GM19025 (cell line): Measurements from ENCODE around the gene CYP27A1.

Experiments used
- ATAC-seq: cut with Tn5 transposase; IDR thresholded peaks from one replicate; pipeline ENCODE4 v1.9.1; 2021; ENCODE audit warnings: mild to moderate bottlenecking, low read depth, moderate library complexity; ENCODE audit not compliant: unreplicated experiment

CYP27A1 gene

GRCh38 chr2:218856167-218856895 lies 74.4 kb downstream of the CYP27A1 start:
- ATAC-seq = no peak

- ATAC-seq = no peak
Measured at GRCh38 chr2:218856896-218857243, 74.9 kb downstream of the CYP27A1 start.

- ATAC-seq = no peak
Measured at GRCh38 chr2:218857371-218858137, 75.6 kb downstream of the CYP27A1 start.

DNA sequence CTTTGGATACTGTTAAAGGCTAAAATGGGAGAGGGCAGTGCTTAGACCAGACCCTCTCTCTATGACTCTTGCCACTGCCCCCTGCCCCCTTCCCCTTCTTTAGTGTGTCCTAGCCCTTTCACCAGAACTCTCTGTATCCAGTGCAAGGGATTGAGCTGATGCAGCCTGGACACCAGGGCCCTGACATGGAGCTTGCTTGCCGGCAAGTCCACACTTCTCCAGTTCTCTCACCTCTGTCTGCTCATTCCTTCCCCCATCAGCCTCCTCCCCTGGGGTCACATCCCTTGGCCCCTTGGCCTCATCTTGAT lies 76.1 kb downstream of the CYP27A1 start:
- no peak for ATAC-seq

DNA sequence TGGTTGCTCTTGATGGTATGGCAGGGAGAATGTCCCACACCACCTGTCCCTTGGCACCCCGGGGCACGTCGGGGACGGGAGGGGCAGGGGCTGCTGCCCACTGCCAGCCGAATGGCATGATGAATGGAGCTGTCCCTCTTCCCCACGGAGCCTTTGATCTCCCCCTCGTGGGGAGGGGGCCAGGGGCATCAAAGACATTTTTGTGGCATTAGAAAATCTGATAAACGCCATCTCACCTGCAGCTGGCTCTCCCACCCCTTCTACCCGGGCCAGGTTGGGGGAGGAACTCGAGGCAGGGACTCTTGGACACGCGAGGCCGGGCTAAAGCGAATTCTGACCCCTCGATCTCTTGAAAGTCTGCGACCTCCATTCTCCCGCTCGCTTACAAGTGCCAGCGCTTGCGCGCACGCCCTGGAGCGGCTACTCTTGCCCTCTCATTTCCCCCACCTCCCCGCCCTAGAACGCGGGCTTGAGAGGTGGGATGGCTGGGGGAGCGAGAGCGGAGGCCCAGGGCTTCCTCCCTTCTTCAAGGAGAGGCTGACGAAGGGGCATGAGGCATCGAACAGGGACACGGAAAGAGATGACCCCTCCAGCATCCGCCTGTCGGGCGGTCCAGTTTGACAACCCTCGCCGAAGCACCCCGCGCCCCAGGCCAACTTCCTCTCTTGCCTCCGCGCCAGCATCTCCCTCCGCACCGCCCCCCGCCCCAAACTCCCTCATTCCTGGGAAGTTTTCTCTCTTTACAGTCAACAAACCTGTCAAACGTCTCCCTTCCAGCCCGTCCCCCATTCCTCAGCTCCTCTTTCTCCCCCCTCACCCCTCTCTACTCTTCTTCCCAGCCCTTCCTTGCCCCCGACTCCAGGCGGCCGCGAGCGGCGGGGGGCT lies 77.0 kb downstream of the CYP27A1 start:
- ATAC-seq = no peak

- ATAC-seq = no peak
Measured at GRCh38 chr2:218859556-218859987, 77.6 kb downstream of the CYP27A1 start, which contains the start of gene WNT6. Gene WNT6, plus strand, starts transcription at chr2:218859805. Its CDS starts 233 bp downstream, at chr2:218860038.

DNA sequence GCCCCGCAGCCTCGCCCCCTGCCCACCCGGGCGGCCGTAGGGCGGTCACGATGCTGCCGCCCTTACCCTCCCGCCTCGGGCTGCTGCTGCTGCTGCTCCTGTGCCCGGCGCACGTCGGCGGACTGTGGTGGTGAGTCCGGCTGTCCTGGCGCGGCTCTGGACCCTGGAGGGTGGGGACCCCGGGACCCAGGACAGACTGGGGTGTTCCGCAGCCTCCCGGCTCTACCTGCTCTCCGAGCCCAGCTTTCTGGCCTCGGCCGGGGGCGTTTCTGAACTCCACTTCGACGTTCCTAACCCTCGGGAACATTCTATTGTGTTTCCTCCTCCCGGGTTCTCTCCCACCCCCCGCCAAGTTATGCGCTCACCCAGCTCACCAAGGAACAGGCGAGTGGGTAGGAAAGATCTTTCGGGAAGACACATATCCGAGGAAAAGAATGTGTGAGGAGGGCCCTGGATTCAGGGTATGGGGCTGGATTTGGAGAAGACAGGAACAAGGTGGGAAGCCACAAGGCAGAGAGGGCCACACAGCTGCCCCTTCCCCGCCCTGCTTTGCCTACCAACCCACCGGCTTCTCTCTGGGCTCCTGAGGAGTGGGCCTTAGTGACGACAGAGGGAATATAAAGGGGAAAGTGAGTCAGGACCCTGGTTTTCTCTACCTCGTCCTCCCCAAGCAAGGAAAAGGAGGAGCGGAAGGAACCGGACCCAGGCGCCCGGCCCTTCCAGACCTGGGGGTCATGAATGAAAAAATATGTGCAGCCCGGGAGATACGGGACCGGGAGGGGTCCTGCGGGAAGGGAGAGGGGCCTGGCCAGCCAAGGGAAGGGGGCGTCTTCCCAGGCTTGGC lies 78.3 kb downstream of the CYP27A1 start:
- ATAC-seq = no peak

GRCh38 chr2:218860950-218861381 lies 79.0 kb downstream of the CYP27A1 start:
- ATAC-seq = no peak

DNA sequence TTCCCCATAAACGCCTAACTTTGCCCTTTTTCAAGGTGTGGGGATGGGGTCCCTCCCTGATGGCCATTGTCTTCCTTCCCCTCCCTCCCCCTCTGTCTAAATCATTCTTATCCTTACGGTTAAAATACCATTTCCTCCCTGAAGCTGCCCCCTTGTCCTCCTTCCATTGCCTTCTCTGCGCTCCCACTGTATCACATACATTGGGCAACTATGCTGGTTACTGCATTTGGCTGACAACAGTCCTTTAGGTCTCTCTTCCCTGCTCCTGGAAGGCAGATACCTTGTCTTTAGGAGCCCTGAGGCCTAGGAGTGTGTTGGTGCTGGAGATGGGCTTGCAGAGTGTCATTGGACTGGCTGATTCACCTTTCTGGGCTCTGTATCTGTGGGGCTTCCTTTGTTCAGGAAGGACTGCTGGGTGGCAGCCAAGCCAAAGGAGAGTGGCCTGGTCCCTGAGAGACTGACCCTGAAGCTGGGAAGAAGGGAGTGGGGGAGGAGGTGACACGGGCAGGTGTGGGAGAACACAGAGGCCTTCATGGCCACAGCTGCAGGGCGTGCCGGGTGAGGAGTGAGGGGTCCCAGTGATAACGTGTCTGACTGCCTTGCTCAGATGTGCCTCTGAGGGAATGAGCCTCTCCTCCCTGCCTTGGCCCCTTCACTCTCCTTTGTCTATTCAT lies 79.8 kb downstream of the CYP27A1 start:
- ATAC-seq = no peak

DNA sequence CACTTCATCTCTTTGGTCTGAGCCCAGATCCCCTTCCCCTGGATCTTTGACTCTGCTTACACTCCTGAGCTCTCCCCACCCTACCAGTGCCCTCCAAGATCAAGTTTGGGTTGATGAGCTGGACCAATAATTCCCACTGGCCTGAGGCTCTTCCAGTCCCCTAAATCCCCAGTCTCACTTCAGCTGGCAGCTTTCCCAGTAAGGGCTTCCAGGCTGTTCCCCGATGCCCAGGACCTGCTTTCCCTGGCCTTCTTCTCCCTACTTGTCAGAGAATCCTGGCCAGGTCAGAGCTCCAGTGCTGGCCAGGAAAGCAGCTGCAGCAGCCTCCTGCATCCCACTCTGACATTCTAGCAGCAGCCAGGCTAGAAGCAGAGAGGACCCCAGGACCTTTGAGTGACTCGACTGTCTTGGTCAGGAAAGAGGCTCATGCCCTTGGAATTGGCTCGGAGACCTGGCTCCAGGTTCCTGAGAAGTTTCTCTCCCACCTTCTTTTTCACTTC lies 81.1 kb downstream of the CYP27A1 start:
- no peak for ATAC-seq
